Kidney capillary endothelial cell (primary cell): ENCODE data around the gene UQCC3.
A peak's percentile ranks its signal among the peaks of the same experiment; 100 is the strongest.
"Not testable (repeated sequence)": the region's sequence is repeated elsewhere in the genome, so short reads cannot be mapped to it uniquely, and the experiment has no call there.

Source experiments
- DNase-seq: peaks from one replicate; pipeline ENCODE4 v3.0.0-alpha.2; 2018; ENCODE audit warnings: low spot score

Gene UQCC3

DNA sequence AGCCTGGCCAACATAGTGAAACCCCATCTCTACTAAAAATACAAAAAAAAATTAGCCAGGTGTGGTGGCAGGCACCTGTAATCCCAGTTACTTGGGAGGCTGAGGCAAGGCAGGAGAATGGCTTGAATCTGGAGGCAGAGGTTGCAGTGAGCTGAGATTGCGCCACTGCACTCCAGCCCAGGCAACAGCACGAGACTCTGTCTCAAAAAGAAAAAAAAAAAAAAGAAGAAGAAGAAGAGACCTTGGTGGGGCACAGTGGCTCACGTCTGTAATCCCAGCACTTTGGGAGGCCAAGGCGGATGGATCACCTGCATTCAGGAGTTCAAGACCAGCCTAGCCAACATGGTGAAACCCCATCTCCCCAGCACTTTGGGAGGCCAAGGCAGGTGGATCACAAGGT lies 32.4 kb downstream of the UQCC3 start:
- not testable (repeated sequence) for DNase-seq

DNA sequence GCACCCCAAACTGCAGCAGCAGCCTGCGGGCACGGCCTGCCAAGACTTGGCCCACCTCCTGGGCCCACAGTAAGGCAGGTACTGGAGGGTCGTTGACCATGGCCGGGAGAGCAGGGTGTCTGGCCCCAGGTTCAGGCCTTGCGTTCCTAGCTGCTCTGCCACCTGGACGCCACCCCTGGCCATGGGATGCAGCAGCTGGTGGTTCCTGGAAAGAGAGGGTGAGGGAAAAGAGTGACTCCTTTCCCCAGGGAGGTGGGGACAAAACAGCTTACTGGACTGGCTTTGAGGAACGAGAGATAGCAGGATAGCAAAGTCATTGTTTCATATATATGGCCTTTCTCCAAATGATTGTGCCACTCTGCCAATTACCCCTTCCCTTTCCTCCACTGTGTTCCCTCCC lies 33.9 kb downstream of the UQCC3 start:
- DNase-seq, result no peak

- peak; percentile 91 for DNase-seq
Measured at GRCh38 chr11:62705880-62706849, 34.7 kb downstream of the UQCC3 start.

DNA sequence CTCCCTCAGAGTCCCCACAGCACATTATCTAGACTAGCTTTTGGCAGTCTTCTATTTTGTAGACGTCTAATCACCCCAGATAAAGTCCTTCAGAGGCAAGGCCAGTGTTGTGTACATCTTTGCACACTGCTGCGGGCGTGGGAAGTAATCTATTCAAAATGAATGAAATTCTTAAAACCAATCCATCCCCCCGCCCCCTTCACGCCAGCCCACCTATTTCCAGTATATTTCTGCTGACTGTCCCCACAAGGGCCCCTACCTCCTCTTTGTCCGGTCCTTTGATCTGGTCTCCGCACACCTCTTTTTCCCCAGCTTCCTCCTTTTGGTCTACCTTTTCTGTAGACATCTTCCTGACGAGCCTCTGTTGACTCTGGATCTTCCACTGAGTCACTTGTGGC lies 35.4 kb downstream of the UQCC3 start:
- DNase-seq, result no peak

GRCh38 chr11:62707277-62707861 lies 35.9 kb downstream of the UQCC3 start, which contains the start of the genes BSCL2 and GNG3:
Gene BSCL2, minus strand, starts transcription at chr11:62707424. Its CDS starts 229 bp downstream, at chr11:62707195.
Gene GNG3, plus strand, starts transcription at chr11:62707676. Its CDS starts 620 bp downstream, at chr11:62708296.
- DNase-seq, result no peak

GRCh38 chr11:62708392-62708791 lies 36.9 kb downstream of the UQCC3 start:
- no peak for DNase-seq

DNA sequence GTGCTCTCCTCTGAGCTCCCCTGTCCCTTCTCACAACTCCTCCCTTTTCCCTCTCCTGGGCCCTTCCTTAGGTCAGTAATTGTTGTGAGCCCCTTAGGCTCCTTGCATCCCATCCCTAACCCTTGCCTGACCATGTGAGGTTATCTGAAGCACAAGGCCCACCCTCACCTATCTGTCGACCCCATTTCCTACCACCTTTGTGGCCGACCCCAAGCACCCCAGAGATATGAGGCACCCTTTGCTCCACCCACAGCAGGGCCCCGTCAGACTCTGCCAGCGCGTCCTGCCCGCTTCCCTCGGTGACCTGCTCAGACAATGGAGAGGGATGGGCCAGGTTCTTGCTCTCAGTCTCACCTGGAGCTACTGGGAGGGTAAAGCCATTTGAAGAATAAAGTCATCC lies 37.3 kb downstream of the UQCC3 start:
- no peak for DNase-seq

DNA sequence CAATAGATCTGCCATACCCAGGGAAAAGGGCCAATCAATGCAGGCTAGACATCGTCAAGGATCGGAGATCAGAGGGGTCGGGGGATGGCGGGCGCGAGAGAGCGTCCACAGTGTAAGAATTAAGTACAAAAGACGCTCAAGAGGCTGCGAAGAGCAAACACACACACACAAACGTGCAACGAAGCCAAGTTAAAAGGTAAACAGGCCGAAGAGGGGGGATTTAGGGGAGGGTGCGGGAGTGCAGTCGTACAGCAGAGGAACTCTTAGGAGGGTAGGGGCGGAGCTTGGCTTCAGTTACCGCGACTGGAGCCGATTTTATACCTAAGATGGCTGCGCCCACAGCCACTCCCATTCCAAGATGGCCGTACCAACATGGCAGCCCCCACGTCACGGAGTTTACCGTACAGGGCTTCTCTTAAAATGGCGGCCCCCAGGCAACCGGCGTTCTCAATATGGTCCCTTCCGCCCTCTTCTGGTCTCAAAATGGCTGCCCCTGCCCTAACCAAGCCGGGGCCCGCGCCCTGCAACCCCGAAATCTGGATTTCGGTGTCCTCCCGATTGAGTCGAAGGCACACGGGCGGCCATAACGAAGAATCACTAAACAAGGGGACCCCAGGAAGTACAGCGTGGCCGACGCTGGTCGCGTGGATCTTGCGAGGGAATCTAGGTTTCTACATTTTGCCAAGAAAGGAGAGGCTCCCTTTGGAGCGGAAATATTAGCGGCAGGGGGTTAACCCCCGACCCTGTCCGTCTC lies 38.0 kb downstream of the UQCC3 start:
- DNase-seq, result peak; percentile 96

DNA sequence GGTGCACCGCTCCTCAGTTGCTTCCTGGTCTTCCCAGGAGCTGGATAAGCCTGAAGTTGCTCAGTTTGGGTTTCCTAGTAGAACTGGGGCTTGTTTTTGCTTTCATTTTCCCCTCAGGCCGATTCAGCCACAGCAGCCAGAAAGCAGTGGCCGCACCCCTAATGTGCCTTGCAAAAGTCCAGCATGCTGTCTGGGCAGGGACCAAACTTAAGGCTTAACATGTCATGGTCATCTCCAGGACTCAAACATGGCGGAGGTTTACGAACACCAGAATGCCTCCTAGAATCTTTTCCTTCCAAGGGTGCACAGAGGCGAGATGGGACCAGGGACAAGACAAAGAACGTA lies 38.5 kb downstream of the UQCC3 start:
- DNase-seq, result no peak

DNA sequence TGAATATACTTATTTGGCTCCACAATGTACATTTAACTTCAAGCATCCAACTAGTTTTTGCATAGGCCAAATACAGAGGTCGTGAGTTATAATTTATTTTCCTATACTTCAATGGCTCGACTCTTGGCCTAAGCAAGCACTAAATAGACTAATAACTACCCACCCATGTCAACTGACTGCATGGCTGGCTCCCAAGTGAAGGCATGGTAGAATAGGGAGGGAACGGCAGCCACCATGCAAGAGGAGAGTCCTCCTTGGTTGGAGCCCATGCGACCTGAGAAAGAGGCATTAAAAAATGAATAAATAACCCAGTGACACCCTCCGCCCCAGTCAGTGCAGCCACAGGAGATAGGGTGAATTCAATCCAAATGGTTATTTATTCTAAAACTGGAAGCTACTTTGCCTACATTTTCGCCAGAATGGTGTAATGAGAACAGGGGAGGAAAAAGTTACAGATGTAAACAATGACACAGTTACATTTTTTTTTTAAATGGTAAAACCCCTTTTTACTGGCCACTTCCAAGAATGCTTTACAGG lies 40.9 kb downstream of the UQCC3 start:
- no peak for DNase-seq

DNA sequence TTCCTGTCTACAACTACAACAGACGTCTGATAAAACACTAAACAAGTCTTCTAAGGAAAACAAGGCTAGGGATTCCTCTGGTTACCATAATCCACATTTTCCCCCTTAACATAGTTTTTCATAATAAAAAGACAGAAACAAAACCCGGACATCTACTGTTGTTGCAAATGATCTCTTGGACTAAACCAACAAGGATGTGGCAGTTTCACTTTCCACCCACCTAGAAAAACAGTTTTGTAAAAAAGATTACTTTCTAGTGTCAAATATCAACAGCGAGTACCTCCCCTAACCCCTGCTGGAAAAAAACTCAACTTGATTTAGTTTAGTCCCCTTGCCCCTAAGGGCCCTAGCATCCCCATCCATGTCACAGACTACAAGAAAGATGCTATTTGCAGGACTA lies 41.4 kb downstream of the UQCC3 start:
- DNase-seq, result no peak

DNA sequence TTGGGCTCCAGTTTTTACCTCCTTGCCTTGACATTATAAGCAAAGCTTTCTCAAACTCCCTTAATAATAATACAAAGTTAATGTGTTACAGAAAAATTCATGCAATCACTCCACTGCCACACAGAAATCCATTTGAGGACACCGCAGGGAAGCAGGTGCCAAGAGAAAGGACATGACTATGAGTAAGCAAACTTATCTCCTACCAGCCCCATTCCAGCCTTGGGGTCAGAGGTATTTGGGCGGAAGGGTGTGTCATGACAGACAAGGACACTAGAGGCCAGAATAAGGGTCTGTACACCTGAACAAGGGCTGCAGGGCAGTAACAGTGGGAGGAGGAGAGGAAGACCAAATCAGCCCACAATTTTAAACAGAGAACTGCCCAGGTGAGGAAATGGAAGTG lies 41.9 kb downstream of the UQCC3 start:
- DNase-seq, result no peak

DNA sequence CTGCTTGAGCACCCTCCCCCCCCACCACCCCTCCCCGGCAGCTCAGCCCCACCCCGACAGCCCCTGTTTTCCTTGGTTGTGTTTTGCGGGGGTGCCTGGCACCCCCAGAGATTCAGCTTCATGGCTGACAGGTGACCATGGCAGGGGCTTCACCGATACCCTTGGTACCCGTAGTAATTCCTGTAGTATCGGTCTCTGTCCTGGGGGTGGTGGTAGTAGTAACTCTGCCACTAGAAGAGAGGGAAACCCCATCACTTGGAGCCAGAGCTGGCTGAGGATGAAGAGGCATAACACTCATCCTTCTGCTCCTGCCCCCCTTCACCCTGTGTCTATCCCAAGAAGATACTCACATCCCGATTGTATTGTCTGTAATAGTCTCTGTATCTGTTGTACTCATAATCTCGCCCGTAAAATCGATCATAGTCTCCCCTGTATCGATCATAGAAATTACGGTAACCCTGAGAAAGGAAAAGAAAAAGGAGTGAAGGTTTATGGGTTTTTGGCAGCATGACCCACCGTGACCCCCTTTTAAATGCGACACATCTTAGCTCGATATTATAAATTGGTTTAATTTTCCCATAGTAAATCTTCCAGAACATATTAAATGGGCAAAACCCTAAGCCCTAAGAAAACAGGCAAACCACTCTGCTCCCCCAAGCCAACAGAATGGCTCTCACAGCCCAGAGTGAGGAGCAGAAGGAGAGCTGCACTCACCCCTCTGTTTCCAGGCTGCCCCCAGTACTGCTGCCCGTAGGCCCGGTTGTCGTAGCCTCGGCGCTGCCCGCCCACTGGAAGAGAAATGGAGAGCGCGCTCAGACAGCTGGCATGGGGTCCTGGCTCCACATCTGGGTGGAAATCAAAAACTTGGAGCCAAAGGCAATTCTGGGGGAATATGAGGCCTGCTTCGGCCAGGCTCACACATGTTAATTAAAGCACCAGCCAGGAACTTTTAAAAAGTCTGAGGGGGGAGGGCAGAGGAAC lies 44.0 kb downstream of the UQCC3 start:
- DNase-seq, result no peak

GRCh38 chr11:62716206-62716605 lies 44.7 kb downstream of the UQCC3 start:
- no peak for DNase-seq

- DNase-seq, result no peak
Measured at GRCh38 chr11:62716816-62717215, 45.3 kb downstream of the UQCC3 start.

DNA sequence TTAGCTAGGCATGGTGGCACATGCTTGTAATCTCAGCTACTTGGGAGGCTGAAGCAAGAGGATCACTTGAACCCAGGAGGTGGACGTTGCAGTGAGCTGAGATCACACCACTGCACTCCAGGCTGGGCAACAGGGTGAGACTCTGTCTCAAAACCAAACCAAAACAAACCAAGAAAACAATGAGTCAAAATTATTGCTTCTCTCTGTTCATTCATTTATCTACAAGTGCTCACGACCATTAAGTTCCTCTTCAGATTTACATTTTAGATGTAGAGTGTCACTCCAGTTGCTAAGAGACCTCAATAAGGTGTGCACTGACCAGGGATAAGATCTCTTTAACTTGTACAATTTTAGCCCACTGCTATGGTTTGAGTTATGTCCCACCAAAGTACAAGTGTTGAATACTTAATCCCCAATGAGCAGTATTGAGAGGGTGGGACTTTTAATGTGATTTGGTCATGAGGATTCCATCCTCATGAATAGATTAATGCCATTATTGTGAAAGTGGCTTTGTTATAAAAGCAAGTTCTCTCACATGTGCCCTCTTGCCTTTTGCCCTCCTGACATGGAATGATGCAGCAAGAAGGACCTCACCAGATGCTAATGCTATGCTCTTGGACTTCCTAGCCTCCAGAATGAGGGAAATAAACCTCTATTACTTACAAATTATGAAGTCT lies 48.0 kb downstream of the UQCC3 start:
- no peak for DNase-seq

GRCh38 chr11:62721994-62722393 lies 50.5 kb downstream of the UQCC3 start:
- no peak for DNase-seq
